NCI-H187 treated with DMSO at 0.1 percent for 48 hours (cell line): ENCODE measurements around the gene THBD.

ENCODE experiments used
- DNase-seq: peaks from one replicate; lab custom pipeline; 2025; lab: John Stamatoyannopoulos, UW

THBD gene

DNA sequence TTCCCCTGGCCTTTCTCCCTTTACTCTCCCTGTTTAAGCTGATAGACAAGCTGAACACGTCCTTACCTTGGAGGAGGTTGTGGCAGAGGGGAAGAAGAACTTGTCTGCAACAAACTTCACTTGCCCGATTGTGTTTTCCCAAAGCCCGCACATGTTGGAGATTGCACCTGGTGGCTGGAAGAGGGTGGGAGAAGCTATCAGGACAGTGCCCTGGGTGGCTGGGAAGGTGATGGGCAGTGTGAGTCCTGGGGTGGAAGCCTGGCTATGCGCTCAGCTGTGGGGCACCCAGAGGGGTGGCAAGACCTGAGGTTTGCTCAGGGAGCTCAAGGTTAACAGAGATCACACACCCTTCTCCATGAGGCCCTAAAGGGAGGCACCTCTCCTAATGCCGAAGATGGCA is 39.4 kb downstream of the THBD start:
- DNase-seq = no peak

DNA sequence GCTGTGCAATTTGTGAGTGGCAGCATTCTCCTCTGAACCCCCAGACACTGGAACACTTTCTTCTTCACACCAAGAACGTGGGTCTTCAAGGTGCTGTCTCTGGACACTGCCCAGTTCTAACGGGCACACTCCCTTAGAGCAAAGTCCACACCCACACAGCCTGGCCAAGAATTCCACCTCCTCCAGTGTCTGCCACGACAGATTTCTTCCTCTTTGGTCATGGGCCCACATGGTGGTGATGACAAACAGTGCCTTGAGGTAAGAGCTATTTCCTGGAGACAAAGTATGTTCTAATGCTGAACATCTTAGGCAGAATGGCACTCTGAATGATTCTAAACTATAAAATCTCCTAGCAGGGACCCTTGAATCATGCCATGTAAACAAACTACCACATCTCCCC is 39.8 kb downstream of the THBD start:
- no peak for DNase-seq

- no peak for DNase-seq
Observed at GRCh38 chr20:23008667-23009066, 40.8 kb downstream of the THBD start.

GRCh38 chr20:23007886-23008655 is 41.4 kb downstream of the THBD start:
- DNase-seq = no peak

DNA sequence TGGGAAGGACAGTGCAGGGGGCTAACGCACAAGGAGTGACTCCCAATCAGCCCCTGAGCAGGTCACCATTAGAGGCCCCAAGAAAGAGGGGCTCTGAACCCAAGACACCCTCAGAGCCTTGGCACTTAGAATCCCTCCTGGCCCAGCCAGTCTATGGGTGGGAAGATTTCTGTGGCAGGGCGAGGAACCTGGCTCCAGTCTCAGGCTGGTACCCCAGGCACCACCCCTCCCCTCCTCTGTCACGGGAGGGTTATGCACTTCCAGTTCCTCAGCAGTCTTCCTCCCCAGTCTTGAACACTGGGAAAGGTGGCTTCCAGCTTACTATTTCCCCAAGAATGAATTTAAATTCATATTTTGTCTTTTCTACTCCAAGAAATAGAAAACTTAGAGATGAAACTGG is 42.0 kb downstream of the THBD start:
- no peak for DNase-seq

DNA sequence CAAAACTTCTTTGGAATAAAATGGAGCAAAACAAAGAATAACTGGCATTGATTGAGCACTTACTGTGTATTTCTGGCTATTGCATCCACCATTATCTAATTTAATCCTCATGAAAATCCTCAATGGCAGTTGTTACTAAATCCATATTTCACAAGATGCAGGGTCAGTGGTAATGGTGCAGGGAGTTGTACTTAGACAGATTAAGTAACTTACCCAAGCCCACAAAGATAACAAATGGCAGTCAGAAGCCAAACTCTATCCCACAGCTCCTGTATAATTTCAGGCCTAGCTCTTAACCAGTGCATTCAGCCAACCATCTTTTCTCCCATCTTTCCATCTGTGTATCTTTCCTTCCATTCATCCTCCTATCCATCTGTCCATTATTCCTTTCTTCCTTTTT is 43.7 kb downstream of the THBD start:
- DNase-seq = no peak

GRCh38 chr20:23003881-23004460 is 45.5 kb downstream of the THBD start:
- no peak for DNase-seq

- DNase-seq = no peak
Observed at GRCh38 chr20:23003077-23003635, 46.3 kb downstream of the THBD start.

GRCh38 chr20:23002276-23002675 is 47.2 kb downstream of the THBD start:
- no peak for DNase-seq

DNA sequence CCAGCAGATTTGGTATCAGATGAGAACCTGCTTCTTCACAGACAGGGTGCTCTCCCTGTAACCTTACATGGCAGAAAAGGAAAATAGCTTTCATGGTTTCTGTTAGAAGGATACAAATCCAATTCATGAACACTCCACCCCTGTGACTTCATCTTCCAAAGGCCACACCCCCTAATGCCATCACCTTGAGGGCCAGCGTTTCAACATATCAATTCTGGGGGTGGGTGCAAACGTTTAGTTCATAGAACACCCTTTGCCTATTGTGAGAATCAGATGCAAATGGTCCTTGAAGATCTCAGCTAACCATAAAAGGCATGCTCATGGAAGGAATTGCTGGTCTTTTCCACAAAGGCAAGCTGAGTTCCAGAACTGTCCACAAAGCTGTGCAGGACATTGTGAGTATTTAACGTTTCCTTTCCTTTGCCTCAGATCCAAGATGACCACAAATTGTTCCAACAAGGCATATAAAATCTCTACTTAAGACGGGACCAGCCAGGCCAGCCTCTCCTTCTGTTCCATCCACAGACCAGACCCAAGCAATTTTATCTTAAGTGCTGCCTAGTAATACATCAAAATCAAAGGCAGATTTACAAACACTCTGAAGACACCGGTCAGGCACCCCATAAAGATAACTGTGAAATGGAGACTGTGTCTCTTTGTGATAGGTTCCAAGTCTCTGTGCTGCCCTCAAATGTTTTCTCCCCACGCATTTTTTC is 49.1 kb downstream of the THBD start:
- DNase-seq = no peak

- DNase-seq = no peak
Observed at GRCh38 chr20:22999756-23000155, 49.7 kb downstream of the THBD start.

GRCh38 chr20:22998476-22998875 is 51.0 kb downstream of the THBD start:
- no peak for DNase-seq

DNA sequence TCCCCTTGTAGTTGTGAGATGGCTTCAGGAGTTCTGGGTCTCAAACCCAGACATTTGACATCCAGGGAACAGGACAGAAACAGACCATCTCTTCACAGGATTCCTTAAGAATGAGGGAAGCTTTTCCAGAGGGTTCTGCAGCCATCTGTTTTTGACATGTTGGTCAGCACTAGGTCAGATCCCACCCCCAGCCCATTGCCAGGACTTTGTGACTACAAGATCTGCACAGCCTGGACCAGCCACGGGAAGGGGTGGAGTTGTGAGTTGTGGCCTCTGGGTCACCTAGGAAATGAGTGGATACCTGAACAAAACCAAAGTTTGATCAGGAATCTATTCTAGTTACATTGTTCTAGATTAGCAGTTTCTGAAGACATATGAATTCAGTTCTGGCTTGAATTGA is 53.5 kb downstream of the THBD start:
- DNase-seq = no peak
